HG03439 (cell line): ENCODE results near the gene HIGD1C.
"Not testable (repeated sequence)": the region's sequence is repeated elsewhere in the genome, so short reads cannot be mapped to it uniquely, and the experiment has no call there.

Experiments used
- ATAC-seq: cut with Tn5 transposase; IDR thresholded peaks from one replicate; pipeline ENCODE4 v1.9.1; 2021; ENCODE audit warnings: mild to moderate bottlenecking, moderate library complexity; ENCODE audit not compliant: unreplicated experiment

The HIGD1C gene

DNA sequence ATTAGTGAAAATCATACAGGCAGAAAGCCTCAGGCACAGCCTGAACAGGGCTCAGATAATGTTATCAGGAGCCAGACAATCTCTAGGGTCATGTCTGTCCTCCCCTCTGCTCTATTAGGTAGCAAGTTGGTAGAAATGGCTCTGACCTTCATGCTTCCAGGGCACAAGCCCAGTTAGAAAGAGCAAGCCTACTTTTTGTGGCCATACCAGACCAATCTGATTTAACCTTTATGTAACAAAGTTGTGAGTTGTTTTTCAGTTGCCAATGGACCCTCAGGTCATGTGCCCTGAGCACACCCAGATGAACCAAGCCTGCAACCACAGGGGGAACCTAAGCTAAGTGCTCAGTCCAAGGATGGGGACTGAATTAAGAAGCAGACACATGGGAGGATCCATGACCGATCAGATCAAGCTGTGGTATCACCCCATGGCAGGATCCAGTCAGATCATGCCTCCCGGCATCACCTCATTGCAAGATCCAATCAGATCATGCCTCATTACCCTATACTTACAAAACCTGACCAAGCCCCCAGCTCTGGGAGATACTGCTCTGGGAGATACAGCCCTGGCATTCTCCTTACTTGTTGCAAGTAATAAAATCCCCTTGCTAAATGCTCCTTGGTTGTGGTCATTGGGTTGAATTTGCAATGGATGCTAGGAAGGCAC, 18.8 kb upstream of the HIGD1C start:
- ATAC-seq, result no peak

DNA sequence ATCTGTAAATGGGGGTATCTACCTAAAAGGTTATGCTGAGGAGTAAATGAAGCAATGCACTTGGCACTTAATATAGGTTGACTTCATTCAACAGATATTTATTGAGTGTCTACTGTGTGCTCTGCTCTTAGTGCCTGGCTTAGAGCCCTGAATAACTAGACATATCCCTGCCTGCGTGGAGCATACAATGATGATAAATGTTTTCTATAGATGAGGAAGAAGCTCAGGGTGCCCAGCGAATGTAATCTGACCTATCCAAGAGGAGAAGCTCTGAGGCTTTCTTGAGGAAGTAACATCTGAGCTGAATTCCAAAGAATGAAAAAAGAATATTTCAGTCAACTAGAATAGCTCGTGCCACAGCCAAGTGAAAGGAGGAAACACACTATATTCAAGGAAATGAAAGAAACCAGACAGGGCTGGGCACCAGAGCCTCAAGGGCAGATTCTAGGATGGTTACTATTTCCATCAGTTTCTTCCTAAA, 17.9 kb upstream of the HIGD1C start:
- ATAC-seq, result no peak

DNA sequence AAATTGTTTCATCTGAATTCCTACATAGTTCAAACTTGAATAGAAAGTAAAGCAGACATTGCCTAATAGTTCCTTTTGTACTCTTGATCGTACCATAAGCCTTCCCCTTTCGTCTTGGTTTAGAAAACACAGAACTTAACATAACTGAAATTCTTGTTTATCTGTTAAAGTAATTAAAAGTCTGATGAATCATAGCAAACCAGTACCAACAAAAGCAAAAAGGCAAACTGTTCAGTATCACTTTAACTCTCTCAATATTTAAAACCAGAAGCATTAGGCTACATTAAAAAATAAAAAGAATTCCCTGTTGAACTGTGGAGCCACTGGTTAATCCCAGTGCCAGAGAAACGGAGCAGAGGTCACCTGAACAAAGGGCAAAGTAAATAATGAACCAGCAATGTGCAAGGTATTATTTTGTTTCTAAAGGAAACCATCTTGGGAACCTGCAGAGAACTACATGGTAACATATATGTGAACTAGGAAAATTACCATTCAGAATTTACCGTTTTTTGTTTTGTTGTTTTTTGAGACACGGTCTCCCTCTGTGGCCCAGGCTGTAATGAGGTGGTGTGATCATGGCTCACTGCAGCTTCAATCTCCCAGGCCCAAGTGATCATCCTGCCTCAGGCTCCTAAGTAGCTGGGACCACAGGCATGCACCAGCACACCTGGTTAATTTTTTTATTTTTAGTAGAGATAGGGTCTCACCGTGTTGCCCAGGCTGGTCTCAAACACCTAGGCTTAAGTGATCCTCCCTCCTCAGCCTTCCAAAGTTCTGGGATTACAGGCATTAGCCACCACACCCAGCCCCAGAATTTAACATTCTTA, 17.1 kb upstream of the HIGD1C start:
- ATAC-seq, result no peak

DNA sequence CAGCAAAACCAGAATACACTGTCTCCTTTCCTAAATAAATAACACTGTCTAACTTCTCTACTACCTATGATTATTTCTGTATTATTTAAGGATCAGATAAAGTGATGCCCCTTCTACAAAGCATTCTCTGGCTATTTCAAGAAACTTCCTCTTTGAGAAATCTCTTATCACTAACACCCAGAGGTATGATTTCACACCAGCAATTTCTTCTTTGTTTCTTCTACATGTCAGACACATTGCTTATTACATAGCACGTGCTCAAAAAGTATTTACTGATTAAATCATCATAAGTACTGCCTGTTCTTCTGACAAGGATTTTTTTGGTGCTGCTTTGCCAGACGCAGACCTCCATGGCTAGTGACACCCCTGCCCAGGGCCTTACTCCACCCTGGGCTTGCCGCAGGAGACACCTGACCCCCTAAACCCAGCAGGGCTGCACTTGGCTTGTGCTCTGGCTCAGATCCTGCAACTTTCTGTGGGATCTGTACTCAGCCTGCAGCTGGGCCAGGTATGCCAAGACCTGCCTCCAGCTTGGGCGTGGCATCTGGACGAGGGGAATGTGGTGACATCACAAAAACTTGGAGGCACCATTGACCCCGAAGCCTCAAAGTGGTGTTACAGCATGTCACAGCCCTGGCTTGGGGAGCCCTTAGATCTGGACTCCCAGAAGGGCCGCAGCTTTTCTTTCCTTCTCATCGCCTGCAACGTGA, 15.4 kb upstream of the HIGD1C start:
- ATAC-seq, result no peak

DNA sequence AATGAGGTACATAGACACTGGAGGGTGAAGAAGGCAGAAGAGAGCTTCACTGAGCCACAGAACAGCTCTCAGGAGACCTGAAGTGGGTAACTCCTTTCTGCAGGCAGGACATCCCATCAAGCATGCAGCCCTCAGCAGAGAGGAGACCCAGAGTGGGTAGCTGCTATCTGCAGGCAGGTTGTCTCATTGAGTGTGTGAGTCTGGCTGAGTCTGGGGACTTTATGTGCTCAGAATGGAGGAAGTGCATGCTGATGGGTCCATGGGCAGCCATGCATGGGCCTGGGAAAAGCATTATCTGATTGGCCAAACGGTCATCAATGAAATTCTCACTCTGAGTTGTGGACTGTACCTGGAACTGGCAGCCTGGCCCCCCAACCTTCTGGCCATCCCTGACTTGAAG, 14.7 kb upstream of the HIGD1C start:
- no peak for ATAC-seq

DNA sequence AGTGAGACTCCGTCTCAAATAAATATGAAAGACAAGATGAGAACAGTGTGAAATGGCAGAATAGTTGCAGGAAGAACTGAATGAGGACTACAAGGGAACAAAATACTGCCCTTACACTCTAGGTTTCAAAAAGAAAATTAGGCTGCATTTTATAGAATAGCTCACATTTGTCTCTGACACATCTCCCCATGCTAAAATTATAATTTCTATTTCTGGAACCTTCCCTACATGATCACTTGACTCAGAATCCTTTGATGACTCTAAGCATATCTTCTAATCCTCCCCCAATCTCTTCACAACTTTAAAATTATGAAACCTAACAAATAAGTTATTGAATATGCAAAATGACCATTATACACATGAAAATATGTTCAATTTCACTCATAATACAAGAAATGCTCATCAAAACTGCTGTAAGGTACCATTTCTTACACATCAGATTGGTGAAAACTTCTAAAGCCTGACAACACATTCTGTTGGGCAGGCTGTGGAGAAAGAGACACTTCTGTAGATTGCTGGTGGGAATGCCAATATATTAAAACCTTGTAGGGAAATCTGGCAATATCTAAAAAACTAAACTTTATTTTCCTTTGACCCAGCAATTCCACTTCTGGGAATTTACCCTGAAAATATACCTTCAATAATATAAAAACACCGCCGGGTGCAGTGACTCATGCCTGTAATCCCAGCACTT, 4.3 kb upstream of the HIGD1C start:
- ATAC-seq, result no peak

DNA sequence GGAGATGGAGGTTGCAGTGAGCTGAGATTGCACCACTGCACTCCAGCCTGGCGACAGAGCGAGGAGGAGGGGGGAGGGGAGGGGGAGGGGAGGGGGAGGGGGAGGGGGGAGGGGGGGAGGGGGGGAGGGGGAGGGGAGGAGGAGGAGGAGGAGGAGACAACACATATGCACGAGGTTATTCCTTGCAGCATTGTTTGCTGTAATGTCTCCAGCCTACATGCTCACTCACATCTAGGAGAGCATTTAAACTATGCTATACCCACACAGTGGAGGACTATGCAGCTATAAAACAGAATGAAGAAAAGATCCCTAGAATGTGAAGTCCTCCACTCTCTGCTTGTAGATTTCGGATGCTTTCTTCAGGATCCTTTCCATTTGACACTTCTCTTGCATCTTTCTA, 3.5 kb upstream of the HIGD1C start:
- no peak for ATAC-seq

DNA sequence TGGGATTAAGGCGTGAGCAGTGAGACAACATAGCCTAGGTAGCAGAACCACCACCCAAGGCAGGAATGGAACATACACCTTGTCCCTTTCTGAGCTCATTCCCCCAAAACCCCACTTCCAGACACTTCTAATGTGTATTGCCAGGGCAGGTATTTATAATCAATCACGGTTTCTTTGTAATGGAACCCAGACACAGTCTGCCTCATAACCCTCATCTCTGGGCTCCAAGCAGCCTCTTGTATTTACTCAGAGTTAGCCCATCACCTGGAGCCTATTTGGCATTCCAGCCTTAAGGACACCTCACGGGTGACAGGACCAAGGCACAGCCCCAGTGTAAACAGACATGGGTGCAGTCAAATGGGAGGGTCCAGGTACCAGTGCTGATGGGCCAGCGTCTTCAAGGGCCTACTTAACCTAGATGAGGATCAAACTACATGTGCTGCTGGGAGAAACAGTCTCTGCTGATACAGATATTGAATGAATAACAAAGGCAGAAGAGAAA, 2.5 kb upstream of the HIGD1C start:
- ATAC-seq, result no peak

DNA sequence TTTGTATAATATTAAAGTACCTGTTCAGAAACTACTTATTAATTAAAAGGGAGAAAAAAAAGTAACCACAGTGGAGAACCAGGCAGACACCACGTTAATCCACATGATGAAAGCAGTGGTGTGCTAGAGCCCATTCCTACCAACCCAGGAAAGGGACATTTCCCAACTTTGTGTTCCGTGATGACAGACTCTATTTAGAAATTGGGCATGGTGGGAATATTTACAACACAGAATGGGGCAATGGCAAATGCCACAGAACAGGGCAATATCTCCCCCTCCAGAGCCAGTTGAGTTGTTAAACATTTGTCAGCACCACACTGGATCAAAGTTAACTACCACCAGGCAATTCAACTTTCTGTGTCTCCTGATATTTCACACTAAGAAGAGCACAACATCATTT, 1.2 kb upstream of the HIGD1C start:
- ATAC-seq, result no peak

DNA sequence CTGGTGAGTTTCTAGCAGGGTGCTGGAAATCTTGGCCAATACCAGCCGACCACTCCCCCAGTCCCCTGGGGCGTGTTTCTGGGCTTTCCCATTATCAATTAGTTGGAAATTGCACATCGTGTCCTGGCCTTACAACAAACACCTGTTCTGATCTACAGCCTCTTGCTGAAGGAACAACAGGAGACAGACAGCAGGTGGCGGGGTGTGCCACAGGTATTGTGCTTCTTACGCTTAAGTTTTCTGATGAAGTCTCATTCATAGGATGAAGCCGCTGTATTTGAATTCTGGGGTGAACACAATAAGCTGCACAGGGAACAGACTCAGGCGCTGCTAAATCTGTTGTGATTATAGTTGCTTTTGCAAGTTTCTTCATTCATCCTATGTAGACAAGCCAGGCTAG, 703 bp downstream of the HIGD1C start:
- no peak for ATAC-seq

DNA sequence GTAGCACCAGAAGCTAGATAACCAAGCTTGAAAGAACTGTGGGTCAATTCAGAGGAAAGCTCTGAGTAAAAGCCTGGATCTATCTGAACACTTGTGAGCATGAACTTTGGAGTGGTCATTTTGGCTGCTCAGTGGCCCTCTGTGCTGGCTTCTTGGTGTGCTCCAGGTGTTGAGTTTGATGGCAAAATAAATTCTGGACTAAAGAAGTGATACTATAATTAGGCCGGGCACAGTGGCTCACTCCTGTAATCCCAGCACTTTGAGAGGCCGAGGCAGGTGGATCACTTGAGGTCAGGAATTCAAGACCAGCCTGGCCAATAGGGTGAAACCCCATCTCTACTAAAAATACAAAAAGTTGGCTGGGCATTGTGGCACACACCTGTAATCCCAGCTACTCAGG, 2.4 kb downstream of the HIGD1C start:
- not testable (repeated sequence) for ATAC-seq

DNA sequence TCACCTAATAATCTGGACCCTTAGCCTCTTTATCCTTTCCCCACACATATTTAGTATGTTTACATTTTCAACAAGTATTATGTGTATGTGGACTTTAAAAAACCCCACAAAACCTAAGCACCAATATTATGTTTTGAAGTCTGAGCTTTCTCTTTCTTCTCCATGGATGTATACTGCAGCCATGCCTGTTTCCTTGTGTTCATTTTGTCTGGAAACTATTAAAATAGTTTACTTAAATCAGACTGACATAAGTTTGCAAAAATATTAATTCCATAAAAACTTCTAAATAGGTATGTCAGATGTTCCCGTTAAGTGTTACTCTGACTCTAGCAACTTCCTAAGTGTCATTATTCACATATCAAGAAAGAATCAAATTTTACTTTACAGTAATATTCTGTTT, 2.9 kb downstream of the HIGD1C start:
- ATAC-seq, result no peak

DNA sequence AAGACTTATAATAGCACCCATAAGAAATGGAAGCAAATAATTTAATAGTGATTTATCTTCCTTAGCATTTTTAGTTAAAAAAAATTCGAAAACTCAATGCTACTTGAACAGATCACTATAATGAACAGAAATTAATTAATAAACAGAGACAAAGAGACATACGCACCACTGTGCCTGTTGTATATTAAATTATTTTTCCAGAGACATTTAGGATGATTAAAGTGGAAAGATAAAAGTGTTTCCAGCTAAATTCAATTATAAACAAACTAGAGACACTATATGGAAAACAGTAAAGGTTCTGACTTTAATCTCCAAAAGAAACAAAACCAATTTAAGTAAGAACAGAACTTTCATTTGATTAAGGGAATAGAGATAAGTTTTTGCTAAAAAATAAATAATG, 3.4 kb downstream of the HIGD1C start:
- no peak for ATAC-seq

DNA sequence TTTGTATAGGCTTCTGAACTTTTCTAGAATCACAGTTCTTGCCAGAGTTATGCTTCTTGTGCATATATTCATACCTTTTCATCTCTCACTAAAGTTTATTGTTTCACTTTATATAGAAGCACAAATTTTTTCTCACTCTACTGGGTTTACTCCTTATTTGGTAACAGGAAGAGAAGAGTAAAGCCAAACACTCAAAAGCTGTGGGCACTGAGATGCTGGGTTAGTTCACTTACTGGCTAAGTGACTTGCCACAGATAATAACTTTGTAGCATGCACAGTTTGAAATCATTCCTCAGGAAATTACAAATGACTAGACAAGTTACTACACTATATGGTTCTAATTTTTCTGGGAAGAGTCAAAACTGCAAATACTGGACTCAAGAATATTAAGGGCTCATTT, 7.8 kb downstream of the HIGD1C start:
- no peak for ATAC-seq

DNA sequence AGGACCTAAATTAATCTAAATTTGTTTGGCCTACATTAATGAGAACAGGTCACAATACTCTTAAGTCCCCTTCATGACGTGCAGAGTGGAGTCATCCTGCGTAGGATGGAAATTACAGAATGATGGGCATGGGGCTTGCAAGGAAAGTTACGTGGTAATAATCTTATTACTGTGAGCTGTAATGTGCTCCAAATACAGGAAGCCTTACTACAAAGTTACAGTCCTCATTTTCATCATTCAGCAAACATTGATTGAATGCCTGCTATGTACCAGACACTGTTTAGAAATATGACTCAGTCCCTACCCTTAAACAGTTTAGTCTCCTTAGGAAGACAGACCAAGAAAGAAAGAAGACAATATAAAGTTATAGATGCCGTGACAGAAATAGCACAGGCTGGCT, 9.4 kb downstream of the HIGD1C start:
- no peak for ATAC-seq

DNA sequence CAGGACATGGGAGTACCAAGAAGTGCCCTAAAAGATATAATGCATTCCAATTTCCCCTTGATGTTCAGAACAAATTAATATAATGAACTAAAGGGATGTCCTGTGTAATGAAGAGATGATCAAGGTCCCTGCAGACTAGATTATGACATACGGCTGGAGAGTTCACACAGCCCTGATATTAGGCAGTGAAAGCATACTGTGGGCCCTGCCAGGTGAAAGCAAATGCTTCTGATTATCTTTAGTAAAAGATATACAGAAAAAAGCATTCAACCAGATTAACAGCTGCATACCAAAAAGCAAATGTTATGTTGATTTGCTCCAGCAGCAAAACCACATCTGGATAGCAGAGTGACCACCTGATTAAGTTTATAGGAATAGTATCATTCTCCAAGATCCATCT, 12.1 kb downstream of the HIGD1C start:
- ATAC-seq, result no peak

DNA sequence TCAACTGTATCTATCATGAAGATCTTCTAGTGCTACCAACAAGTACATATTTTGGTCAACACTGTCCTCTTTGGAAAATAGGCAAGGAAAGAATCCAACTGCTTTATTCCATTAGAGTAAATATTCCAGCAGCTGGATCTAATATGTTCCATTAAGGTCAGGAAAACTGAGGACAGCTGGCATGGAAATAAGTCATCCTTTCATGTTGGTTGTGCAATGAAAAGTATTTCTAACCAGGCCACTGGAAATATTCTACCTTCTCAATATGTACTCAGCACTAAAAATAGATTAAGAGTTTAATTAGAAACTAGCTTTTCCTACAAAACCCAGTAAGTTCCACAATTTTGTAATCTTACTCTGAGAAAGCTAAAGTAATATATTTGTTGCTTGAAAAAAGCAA, 19.6 kb downstream of the HIGD1C start:
- ATAC-seq, result no peak

DNA sequence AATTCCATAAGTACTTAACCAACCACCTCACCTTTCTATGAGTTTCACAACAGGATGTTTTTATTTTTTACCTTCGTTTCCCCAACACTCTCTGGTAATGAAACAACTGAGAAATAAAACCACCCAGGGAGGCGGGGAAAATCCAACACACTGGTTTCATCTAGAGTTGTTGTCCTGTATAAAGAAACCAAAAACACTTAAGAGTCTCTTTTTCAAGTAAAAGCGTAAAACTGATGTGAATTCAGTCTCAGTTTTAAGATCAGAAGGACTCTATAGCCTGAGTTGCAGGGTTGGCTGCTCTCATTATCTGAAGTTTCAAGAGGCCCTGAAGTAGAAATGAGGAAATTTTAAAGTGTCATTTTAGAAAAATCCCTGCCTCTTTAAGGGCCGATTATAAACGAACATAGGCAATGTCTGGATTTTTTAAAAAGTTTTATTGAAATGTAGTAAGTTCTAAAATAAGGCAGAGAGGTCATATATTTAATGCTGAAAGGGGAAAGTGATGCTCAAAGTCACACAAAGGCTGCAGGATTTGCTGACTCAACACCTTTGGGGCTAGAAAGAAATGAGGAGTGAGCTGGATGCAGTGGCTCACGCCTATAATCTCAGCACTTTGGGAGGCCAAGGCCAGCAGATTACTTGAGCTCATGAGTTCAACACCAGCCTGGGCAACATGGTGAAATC, 27.2 kb downstream of the HIGD1C start:
- ATAC-seq, result peak; percentile 73

DNA sequence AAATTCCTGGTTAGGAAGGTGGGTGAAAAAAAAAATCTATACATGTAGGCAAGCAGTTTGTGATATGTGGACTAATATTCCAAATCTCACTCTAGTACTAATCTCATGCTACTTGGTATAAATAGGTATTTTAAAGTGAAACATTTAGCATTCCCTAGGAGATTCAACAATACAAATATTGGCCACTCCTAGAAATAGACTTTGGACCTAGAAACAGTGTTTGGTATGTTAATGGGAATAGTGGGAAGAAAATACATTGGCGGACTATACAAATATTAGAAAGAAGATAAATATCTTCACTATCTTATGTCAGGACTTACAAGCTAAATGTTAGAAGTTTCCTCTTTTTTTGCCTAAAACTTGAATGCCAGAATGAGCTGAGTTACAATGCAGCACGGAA, 28.2 kb downstream of the HIGD1C start:
- no peak for ATAC-seq
